HCT116 (cell line): ENCODE results near the gene SERAC1. TPM values are rescaled to one million over a fixed set of nuclear protein-coding genes. Genes with fewer than 3 reads are reported as not detected.

ENCODE experiments used
- ATAC-seq: fragments of 200-7000 bp; cut with Tn5 transposase; 2 replicates; pipeline ENCODE4 v1.9.1; 2020; ENCODE audit warnings: mild to moderate bottlenecking, moderate library complexity
- BruUV-seq: library from RNA; stranded (reverse); fragments of 400-500 nt; replicated peaks from 2 replicates; lab custom pipeline; 2021; lab: Mats Ljungman, UMichigan
- CTCF ChIA-PET: fragments of 300-600 bp; sonication (Branson Sonifier 250); formaldehyde crosslinking; loops from one replicate; lab custom pipeline; 2021; ENCODE audit warnings: antibody characterized with exemption; lab: Charles Lee
- POLR2A ChIA-PET: fragments of 300-600, 350-600 bp; sonication (Branson Sonifier 250); formaldehyde crosslinking; loops from one replicate; lab custom pipeline; 2021; ENCODE audit warnings: antibody characterized with exemption; lab: Charles Lee
- RAD21 ChIA-PET, 2 experiments: fragments of 300-600 bp; sonication (Branson Sonifier 250); formaldehyde crosslinking; loops; one replicate each; lab custom pipeline; 2023; ENCODE audit warnings: low total read pairs in 2 of 2; ENCODE audit not compliant: uncharacterized antibody in 2 of 2, unreplicated experiment in 2 of 2, low non-redundant PET in 1 of 2; lab: Charles Lee
- DNase-seq: peaks from one replicate; pipeline ENCODE4 v3.0.0-alpha.2; 2010; ENCODE audit warnings: low read depth, low spot score
- H2AFZ ChIP-seq: fragments of 200-600 bp; shearing (Covaris generic), sonication (generic); 2 replicates; pipeline ENCODE4 v1.6.1; 2017; ENCODE audit warnings: low read depth, mixed run types, mixed read lengths, antibody characterized with exemption, low read length; ENCODE audit not compliant: poor library complexity, severe bottlenecking
- H3K27ac ChIP-seq: 2 replicates; pipeline ENCODE4 v1.5.1; 2012; ENCODE audit warnings: low read depth, low read length
- H3K27me3 ChIP-seq: fragments of 200-600 bp; sonication (generic); 2 replicates; pipeline ENCODE4 v1.6.1; 2016; ENCODE audit warnings: mixed run types, low read length, mixed read lengths; ENCODE audit not compliant: insufficient read depth
- H3K36me3 ChIP-seq, 2 experiments: fragments of 200-500 bp in 1 of 2; fragments of 200-600 bp in 1 of 2; sonication (Bioruptor generic) in 1 of 2; sonication (generic) in 1 of 2; 2 replicates each; pipeline versions ENCODE4 v1.5.1 to v1.6.1; 2014 to 2016; ENCODE audit warnings: low read length in 2 of 2, inconsistent platforms in 1 of 2, mixed read lengths in 1 of 2, mixed run types in 1 of 2; ENCODE audit not compliant: insufficient read depth in 2 of 2, control insufficient read depth in 1 of 2
- H3K4me1 ChIP-seq, 2 experiments: fragments of 200-600 bp in 1 of 2; sonication (generic) in 1 of 2; 2 replicates each; pipeline versions ENCODE4 v1.5.1 to v1.6.1; 2012 to 2017; ENCODE audit warnings: low read length in 2 of 2, inconsistent platforms in 1 of 2, mild to moderate bottlenecking in 1 of 2, mixed read lengths in 1 of 2, mixed run types in 1 of 2, moderate library complexity in 1 of 2; ENCODE audit not compliant: insufficient read depth in 2 of 2, control insufficient read depth in 1 of 2
- H3K4me2 ChIP-seq: fragments of 200-600 bp; sonication (generic); 2 replicates; pipeline ENCODE4 v1.6.1; 2017; ENCODE audit warnings: mixed run types, low read length, mixed read lengths
- H3K4me3 ChIP-seq, 2 experiments: fragments of 200-600 bp in 1 of 2; sonication (generic) in 1 of 2; replicated peaks in 1 of 2; 2 replicates each; pipeline ENCODE4 v1.5.1; 2011 to 2016; ENCODE audit warnings: low read length in 2 of 2, control low read depth in 1 of 2, low read depth in 1 of 2, mild to moderate bottlenecking in 1 of 2, mixed read lengths in 1 of 2, mixed run types in 1 of 2
- H3K79me2 ChIP-seq: fragments of 200-600 bp; sonication (generic); 2 replicates; pipeline ENCODE4 v1.6.1; 2017; ENCODE audit warnings: mild to moderate bottlenecking, mixed run types, low read length, moderate library complexity, mixed read lengths; ENCODE audit not compliant: insufficient read depth
- H3K9ac ChIP-seq: fragments of 200-600 bp; sonication (generic); 2 replicates; pipeline ENCODE4 v1.6.1; 2016; ENCODE audit warnings: low read length, mixed read lengths
- H3K9me2 ChIP-seq: fragments of 200-600 bp; sonication (generic), shearing (Covaris generic); 2 replicates; pipeline ENCODE4 v1.6.1; 2017; ENCODE audit warnings: mixed run types, mild to moderate bottlenecking, moderate library complexity; ENCODE audit not compliant: insufficient read depth
- H3K9me3 ChIP-seq, 2 experiments: fragments of 200-500 bp in 1 of 2; fragments of 200-600 bp in 1 of 2; sonication (Bioruptor generic) in 1 of 2; sonication (generic) in 1 of 2; 2 replicates each; pipeline ENCODE4 v1.6.1; 2014 to 2017; ENCODE audit warnings: low read length in 2 of 2, mixed read lengths in 2 of 2, inconsistent platforms in 1 of 2, low read depth in 1 of 2, mild to moderate bottlenecking in 1 of 2, mixed run types in 1 of 2, moderate library complexity in 1 of 2; ENCODE audit not compliant: control insufficient read depth in 1 of 2, insufficient read depth in 1 of 2
- H4K20me1 ChIP-seq: fragments of 200-600 bp; sonication (generic), shearing (Covaris generic); 2 replicates; pipeline ENCODE4 v1.6.1; 2017; ENCODE audit warnings: mixed run types, mild to moderate bottlenecking, moderate library complexity; ENCODE audit not compliant: insufficient read depth
- CBX3 ChIP-seq: IDR thresholded peaks from 2 replicates; pipeline ENCODE4 v1.6.1; 2012; ENCODE audit warnings: low read depth
- POLR2A ChIP-seq: IDR thresholded peaks from 2 replicates; pipeline ENCODE4 v1.7.0; 2011; ENCODE audit warnings: borderline replicate concordance; ENCODE audit not compliant: insufficient read depth, insufficient read length; ENCODE audit errors: extremely low read depth
- ZBTB33 ChIP-seq: IDR thresholded peaks from 2 replicates; pipeline ENCODE4 v1.6.1; 2011; ENCODE audit warnings: mild to moderate bottlenecking, low read length, moderate library complexity; ENCODE audit not compliant: insufficient replicate concordance; ENCODE audit errors: extremely low read depth
- intact Hi-C: fragments of 100-400 bp; cut with micrococcal nuclease; formaldehyde crosslinking; loops from 2 replicates; pipeline ENCODE4 v1.10.0; 2022
- total RNA-seq: library from RNA; stranded (reverse); gene quantifications from one replicate; pipeline ENCODE4 v1.2.1, GENCODE V29; 2021; ENCODE audit not compliant: unreplicated experiment

Gene SERAC1
- total RNA-seq, 1 experiment from 2014 or later: 7.6 TPM

- intact Hi-C loops: loop anchor here (10.0 kb wide), 2 partner anchors 425 to 755 kb away; no protein-coding TSS in a partner anchor
- H3K27me3 ChIP-seq: no peaks in the 10 kb centered on the region
- no peak for ATAC-seq
- no peaks in the 10 kb centered on the region for H3K9me2 ChIP-seq
- POLR2A ChIA-PET: interaction anchor here (2.4 kb wide), 1 partner anchor 12 kb away, joined by 6 read pairs; no protein-coding TSS in a partner anchor
- H3K4me1 ChIP-seq: peaks cover 26 to 46% of the 10 kb centered on the region in 2 experiments
- RAD21 ChIA-PET: no interaction called here
- H2AFZ ChIP-seq: no peak overlapping the region
- H3K36me3 ChIP-seq: peaks cover 3 to 24% of the 10 kb centered on the region in 2 experiments; a peak in 2 of 4 replicates
- TF ChIP-seq ZBTB33 (no peak), CBX3 (no peak), POLR2A (no peak)
- H3K27ac ChIP-seq: peak overlapping the region; percentile 78; the same call in 1 of the 2 replicates
- H3K9me3 ChIP-seq: no peaks in the 10 kb centered on the region
- BruUV-seq: no TSS peak
- H3K4me2 ChIP-seq: peak overlapping the region; percentile 76
- no peaks in the 10 kb centered on the region for H4K20me1 ChIP-seq
- CTCF ChIA-PET: interaction anchor here (1.1 to 3.1 kb wide), 3 partner anchors 8 to 23 kb away, joined by 3 to 18 read pairs (median 3); no protein-coding TSS in a partner anchor
- DNase-seq: no peak
- H3K79me2 ChIP-seq: no peaks in the 10 kb centered on the region
- peak overlapping the region; percentile 49; the same call in 1 of the 2 replicates for H3K9ac ChIP-seq
- H3K4me3 ChIP-seq: no peak overlapping the region
Observed at GRCh38 chr6:158069800-158070195, 98.3 kb downstream of the SERAC1 start.
